ENCODE results near the gene EDN1.

Gene EDN1

GRCh38 chr6:12289933-12290820 lies at the start of gene EDN1:
Gene EDN1, plus strand, starts transcription at chr6:12290361. Its CDS starts 269 bp downstream, at chr6:12290630.
- DNase-seq (ENCODE audit: low read depth, low spot score): peak; percentile 6

GRCh38 chr6:12241493-12242175 lies 48.5 kb upstream of the EDN1 start:
- DNase-seq (ENCODE audit: low read depth, low spot score): no peak

DNA sequence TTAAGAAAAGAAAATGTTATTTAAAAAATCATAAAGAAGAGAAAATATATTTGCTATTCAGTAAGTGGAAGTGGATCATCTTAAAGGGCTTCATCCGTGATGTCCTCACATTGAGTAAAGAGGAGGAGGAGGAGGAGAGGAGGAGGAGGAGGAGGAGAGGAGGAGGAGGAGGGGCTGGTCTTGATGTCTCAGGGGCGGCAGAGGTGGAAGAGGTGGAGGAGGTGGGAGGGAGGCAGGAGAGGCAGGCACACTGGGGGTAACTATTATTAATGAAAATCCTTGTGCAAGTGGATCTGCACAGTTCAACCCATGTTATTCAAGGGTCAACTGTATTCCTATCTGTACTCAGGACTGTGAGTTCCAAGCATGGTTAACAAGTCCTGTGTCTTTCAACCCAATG lies 47.0 kb upstream of the EDN1 start:
- no peak for DNase-seq (ENCODE audit: low read depth, low spot score)

- DNase-seq (ENCODE audit: low read depth, low spot score): no peak
Observed at GRCh38 chr6:12245360-12245759, 44.8 kb upstream of the EDN1 start.

DNA sequence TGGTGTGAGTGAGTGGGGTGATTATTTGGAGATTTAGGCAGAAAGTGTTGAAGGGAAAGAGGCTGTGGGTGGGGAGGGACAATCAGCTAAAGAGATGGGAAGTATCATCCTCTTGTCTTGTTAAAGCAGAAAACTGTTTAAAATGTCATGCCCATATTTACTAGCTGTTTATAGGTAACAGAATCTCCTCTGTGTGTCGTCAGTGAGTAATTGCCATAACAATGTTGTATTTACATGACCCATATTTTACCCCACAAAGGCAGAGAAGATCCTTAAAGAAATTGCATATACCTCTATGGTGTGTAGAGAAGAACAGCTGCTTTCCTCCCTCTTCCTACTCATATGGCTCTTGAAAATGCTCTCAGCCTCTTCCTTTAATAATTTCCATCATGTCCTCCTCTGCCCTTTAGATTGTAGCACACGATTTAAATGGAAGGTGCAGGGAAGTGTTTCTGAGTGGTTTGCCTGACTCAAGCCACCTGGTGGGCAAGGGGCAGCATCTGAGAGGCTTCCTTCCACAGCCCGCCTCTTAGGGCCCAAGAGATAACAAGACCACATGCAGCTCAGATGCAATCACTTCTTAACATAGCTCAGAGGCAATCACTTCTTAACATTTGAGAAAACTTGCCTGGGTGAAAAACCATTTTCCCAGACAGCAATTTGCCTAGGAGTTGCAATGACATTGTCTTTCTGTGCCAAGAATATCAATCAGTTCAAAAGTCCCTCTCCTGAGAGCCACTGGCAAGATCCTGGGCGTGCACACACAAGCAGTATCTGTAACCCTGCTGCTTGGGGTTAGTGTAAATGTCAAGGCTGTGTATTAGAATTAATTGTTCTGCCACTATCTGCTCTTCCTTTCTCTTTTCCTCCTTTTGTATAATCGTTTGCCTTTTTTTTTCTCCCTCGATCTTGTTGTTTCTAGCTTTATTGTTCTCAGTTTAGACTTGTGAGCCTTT lies 44.1 kb upstream of the EDN1 start:
- no peak for DNase-seq (ENCODE audit: low read depth, low spot score)

DNA sequence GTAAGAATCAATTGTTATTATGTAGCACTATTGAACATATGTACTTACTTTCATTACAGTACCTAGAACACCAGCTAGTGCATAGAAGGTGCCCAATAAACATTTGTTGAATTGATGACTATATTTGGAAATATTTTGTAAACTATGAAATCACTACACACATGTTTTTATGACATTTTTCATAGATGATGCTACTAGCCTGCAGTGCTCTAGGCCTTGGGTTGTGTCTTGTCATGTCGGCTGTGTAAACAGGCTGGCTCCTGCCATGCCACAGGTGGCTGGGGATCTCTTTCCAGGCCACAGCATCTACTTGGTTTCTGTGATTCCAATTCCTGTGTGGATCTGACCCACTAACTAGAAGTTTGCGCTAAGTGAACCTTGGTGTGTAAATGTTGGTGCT lies 43.3 kb upstream of the EDN1 start:
- DNase-seq (ENCODE audit: low read depth, low spot score): no peak

DNA sequence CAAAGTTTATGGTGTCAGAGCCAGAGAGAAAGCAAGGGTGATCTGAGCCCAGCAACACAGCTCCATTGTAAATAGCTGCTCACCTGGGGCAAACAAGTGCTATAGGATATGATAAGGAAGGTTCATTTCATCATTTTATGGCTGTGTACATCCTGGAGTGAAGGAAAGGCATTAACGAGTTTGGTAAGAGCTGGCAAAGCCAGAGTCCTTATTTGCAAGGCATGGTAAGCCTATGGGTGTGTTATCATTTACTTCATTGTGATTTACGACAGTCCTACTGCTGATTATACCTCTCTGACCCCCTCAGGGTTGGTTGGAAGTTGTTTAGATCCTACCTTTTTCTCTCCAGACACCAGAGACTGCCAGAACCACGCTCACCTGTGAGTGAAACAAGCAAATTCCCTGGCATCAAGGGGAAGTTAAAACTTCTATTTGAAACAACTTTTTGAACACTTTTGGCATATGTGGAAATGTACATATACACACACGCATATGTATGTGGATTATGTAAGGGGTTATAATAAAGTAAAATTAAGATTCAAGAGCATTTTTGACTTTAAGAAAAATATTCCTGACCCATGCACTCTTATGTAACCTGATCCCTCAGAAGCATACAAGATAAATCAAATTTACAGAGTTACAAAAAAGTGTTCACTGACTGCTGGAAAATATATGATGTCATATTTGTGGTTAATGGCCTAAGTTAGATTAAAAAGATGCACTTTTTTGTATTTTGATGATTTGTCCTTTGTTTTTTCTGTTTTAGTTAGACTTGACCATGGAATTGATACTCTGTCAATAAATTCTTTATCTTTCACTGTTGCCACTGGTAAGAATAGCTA lies 40.4 kb upstream of the EDN1 start:
- DNase-seq (ENCODE audit: low read depth, low spot score): no peak

DNA sequence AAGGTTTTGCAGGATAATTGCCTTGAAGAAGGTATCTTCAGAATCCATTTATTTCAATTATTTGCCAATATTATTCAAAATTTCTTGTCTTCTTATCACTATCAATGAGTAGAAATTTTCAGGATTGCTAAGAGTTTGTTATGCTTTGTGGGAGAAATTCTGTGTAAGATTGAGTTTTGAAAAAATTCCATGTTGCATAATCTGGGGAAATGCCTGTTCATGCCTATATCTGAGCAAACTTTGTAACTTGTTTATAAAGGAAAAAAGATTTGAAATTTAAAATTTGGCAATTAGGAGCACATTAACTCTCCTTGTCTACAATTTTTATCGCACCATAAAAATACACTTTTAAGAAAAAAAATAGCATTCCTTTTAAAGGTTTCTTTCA lies 39.8 kb upstream of the EDN1 start:
- DNase-seq (ENCODE audit: low read depth, low spot score): no peak

GRCh38 chr6:12254210-12254609 lies 36.0 kb upstream of the EDN1 start:
- no peak for DNase-seq (ENCODE audit: low read depth, low spot score)

- DNase-seq (ENCODE audit: low read depth, low spot score): no peak
Observed at GRCh38 chr6:12258191-12258590, 32.0 kb upstream of the EDN1 start.

GRCh38 chr6:12258591-12259075 lies 31.5 kb upstream of the EDN1 start:
- no peak for DNase-seq (ENCODE audit: low read depth, low spot score)

GRCh38 chr6:12260458-12261093 lies 29.6 kb upstream of the EDN1 start:
- DNase-seq (ENCODE audit: low read depth, low spot score): no peak

- no peak for DNase-seq (ENCODE audit: low read depth, low spot score)
Observed at GRCh38 chr6:12261502-12261901, 28.7 kb upstream of the EDN1 start.

- DNase-seq (ENCODE audit: low read depth, low spot score): no peak
Observed at GRCh38 chr6:12262236-12263061, 27.7 kb upstream of the EDN1 start.

DNA sequence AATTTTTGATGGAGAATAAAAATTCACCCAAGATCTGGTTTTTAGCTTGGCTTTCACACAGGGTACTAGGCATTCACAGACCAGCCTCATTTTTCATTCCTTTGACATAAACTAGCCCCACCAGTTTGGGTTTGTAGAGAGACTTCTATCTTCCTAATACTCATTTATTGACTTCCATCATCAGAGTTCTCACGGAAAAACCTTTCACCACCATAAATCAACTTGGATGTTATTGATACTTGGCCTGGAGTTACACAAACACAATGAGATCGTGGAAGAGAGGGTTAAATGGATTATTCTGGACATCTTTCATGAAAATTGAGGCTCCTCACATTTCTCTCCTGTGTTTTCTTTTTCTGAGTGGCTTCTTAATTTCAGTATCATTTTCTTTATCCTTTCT lies 26.8 kb upstream of the EDN1 start:
- DNase-seq (ENCODE audit: low read depth, low spot score): no peak

GRCh38 chr6:12264671-12265070 lies 25.5 kb upstream of the EDN1 start:
- no peak for DNase-seq (ENCODE audit: low read depth, low spot score)

DNA sequence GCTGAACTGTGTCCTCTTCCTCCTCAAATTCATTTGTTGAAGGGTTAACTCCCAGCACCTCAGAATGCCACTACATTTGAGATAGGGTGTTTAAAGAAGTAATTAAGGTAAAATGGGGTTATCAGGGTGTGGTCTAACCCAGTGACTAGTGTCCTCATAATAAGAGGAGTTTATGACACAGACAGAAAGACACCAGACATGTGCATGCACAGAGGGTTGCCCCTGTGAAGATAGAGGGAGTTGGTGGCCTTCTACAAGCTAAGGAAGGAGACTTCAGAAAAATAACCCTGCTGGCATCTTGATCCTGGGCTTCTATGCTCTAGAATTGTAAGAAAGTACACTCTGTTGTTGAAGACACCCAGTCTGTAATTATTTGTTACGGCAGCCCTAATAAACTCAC lies 24.9 kb upstream of the EDN1 start:
- no peak for DNase-seq (ENCODE audit: low read depth, low spot score)

- no peak for DNase-seq (ENCODE audit: low read depth, low spot score)
Observed at GRCh38 chr6:12265791-12266190, 24.4 kb upstream of the EDN1 start.

GRCh38 chr6:12266571-12266970 lies 23.6 kb upstream of the EDN1 start:
- no peak for DNase-seq (ENCODE audit: low read depth, low spot score)

Measured in activated naive CD8-positive, alpha-beta T cell treated with anti-CD3 and anti-CD28 coated beads, Interleukin-2, amount 50 U/mL, for 16 hours (primary cell).